NCI-H226 (cell line): ENCODE measurements around the gene ZBTB7C.

Experiments used
- DNase-seq: peaks from one replicate; pipeline ENCODE4 v3.0.0-alpha.2; 2015

ZBTB7C gene

DNA sequence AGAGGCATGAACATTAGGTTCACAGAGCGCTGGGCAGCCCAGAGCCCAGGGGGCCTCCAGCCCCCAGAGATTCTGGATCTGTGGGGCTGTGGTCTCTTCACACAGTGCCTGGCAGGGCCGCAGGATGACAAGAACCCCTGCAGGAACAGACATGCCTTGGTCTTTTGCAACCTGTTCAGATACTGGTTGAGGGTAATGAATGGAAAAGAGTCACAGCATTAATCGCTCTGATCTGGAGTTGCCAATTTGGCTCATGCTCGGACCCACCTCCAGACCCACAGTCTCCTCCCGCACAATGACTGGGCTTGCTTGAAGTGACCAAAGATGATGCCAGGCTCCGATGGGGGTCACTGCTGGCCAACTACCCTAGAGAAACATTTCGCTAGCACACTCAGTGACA lies 249.4 kb downstream of the ZBTB7C start:
- DNase-seq, result no peak

DNA sequence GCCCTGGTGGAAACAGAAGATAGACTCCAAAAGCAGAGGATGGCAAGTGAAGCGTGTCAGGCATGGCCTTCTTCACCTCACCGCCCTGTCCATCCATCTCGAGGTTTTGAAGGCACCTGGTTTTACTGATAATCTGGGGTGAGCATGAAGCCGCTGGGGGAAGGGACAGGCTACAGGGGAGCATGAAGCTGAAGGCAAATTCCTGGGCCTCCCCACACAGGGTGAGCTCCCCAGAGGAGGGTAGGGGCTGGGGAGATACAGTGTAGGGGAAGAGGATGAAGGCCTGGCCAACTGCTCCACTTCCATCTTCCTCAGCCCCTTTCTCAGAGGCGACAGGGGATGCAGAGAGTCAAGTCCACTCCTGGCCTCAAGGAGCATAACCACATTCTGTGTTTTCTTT lies 250.5 kb downstream of the ZBTB7C start:
- no peak for DNase-seq

- DNase-seq, result no peak
These were observed 251.2 kb downstream of the ZBTB7C start for GRCh38 chr18:48157956-48158355.

GRCh38 chr18:48155856-48156255 lies 253.3 kb downstream of the ZBTB7C start:
- no peak for DNase-seq

DNA sequence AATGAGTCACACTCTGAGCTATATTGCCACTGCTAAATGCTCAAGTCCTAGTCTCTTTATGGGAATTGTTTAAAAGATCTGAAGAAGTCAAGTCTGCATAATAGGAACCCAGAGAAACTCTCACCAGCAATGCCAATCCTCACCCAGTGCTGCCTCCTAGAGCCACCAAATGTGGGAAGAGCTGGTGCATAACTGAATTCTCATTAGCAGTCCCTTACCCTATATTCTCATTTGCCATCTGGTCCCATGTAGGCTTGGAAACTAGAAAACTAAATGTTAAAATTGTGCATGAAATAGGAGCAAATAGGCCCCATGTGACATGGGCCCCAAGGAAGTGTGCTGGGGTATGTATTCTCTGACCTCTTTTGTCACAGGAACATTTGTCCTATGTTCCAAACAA lies 254.4 kb downstream of the ZBTB7C start:
- DNase-seq, result no peak

- peak; percentile 89 for DNase-seq
These were observed 255.3 kb downstream of the ZBTB7C start for GRCh38 chr18:48153613-48154481.

GRCh38 chr18:48152549-48152948 lies 256.6 kb downstream of the ZBTB7C start:
- DNase-seq, result peak; percentile 76

- DNase-seq, result no peak
These were observed 257.6 kb downstream of the ZBTB7C start for GRCh38 chr18:48151421-48152065.

- no peak for DNase-seq
These were observed 260.0 kb downstream of the ZBTB7C start for GRCh38 chr18:48149020-48149685.

- no peak for DNase-seq
These were observed 266.2 kb downstream of the ZBTB7C start for GRCh38 chr18:48142994-48143393.

GRCh38 chr18:48142353-48142752 lies 266.8 kb downstream of the ZBTB7C start:
- no peak for DNase-seq

DNA sequence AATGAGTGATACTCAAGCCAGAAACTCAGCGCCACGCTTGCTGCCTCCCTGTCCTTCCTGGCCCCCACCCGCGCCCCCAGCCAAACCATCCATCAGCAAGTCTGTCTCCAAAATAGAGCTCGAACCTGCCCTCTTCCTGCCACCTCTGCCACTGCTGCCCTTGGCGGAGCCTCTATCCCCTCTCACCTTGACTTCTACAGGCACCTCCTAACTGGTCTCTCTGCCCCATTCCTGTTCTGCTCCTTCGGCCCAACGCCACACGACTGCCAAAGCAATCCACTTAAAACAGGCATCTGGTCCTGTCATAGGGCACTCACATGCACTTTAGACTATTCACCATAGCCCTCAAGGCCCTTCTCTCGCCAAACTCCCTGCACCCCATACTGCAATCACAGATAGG lies 268.5 kb downstream of the ZBTB7C start:
- DNase-seq, result no peak

GRCh38 chr18:48139431-48140347 lies 269.5 kb downstream of the ZBTB7C start:
- DNase-seq, result peak; percentile 68

GRCh38 chr18:48138660-48139430 lies 270.3 kb downstream of the ZBTB7C start:
- DNase-seq, result no peak

GRCh38 chr18:48138210-48138609 lies 271.0 kb downstream of the ZBTB7C start:
- peak; percentile 57 for DNase-seq

DNA sequence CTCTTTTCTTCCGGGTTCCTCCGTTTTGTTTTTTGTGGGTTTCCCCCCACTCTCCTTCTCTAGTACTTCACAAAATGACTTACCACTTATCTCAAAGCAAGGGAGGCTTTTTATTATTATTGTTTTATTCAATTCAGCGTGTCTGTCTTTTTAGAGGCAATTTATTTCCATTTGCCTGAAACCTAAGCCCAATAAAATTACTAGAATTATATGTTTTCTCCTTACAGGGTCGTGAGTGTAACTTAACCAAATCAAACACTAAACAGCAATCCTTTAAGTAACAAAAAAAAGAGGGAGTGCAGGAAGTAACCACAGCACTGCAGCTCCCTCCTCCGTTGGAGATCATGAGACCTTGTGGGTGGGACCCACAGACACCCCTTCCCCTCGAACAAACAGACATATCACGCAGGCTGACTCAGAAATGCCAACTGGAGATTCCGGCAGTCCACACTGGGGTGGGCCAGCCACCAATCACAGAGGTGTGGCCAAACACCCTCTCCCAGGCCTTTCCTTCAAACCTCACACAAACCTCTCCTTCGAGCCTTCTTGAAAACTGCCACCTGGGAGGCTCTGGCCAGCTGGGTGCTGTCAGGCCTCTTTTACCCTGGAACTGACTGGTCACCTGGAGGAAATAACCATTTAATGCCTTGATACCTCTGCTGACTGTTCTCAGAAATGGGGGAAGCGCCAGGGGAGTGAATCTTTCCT lies 271.7 kb downstream of the ZBTB7C start:
- DNase-seq, result peak; percentile 83

GRCh38 chr18:48136827-48137373 lies 272.3 kb downstream of the ZBTB7C start:
- DNase-seq, result peak; percentile 43

DNA sequence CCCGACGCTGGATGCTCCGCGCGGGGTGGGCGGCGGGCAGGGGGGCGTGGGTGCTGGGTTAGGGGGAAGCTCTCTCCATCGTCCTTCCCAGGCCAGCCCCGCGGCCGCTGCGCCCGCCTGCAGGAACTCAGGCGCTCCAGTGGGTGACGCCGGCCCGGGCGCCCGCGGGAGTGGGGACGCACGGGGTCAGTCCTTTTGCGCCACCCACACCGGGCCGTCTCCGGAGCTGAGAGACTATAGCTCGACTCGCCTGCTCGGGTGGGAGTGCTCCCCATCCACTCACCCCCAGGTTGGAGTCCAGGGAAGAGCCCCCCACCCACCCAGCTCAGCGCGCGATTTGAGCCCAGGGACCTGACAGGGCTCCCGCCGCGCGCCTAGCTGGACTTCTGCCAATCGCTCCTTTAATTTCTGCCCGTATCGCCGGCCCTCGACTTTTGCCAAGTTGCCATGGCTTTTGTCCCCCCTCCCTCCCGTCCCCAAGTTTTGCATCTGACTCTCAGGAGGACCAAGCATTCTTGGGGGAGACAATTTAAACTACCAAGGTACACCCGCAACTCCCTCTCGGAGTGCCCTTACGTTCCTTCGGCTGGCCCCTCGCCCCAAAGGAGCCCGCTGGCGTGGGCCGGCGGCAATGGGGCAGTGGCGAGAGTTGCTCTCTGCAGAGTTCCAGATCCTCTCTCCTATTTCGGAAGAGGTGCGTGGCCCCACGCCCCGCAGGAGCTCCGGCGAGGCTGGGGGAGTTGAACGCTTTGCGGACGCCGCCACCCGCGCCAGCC lies 272.9 kb downstream of the ZBTB7C start:
- DNase-seq, result no peak

DNA sequence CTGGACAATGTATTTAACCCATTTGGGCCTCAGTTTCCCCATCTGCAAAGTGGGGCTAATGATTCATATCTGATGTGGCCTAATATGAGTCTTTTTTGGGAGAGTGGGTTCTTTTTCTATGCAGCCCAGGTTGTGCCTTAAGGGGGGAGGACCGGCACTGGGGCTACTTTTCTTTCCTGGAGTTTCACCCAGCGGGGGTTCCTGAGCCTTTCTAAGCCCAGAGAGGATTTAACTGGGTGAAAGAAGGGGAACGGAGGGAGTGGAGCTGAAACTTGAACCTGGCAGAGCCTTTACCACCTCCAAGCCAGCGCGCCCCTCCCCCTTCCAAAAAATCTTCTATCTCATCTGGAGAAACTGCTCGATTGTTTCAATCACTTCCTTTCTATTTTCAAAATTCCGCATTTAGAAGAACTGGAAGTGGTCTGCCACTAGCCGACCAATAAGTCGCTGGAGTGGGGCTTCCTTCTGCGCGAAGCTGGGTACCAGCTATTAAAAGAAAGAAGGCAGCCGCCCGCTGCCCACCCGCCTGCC lies 273.7 kb downstream of the ZBTB7C start:
- no peak for DNase-seq

- no peak for DNase-seq
These were observed 274.6 kb downstream of the ZBTB7C start for GRCh38 chr18:48134609-48135008.
